Pancreas (tissue), 10 donors: ENCODE results near the gene SLCO1A2. TPM values are rescaled to one million over a fixed set of nuclear protein-coding genes. Genes with fewer than 3 reads are reported as not detected.

Experiments used
- ATAC-seq, 4 donors: fragments of 200-7000 bp; cut with Tn5 transposase; one replicate each; pipeline versions ENCODE4 v1.8.0 to v1.9.1; 2020; ENCODE audit warnings: mild to moderate bottlenecking in 4 of 4, moderate library complexity in 4 of 4
- DNase-seq, 6 donors: peaks; one replicate each; pipeline ENCODE4 v3.0.0-alpha.2; 2020
- FAIRE-seq: peaks from 2 replicates; lab custom pipeline; 2012; peaks lifted over from hg19 to GRCh38; lab: Jason Lieb, UNC
- H3K27ac ChIP-seq, 4 donors: fragments of 200-600 bp; sonication (generic); 1 replicate in 3 of 4; 2 replicates in 1 of 4; pipeline versions ENCODE4 v1.5.0 to v1.8.0; 2020
- H3K27me3 ChIP-seq, 4 donors: fragments of 200-600 bp; one replicate each; pipeline ENCODE4 v1.8.0; 2021
- H3K36me3 ChIP-seq, 3 donors: fragments of 200-600 bp; sonication (generic) in 1 of 3; one replicate each; pipeline versions ENCODE4 v1.5.0 to v1.8.0; 2020 to 2021
- H3K4me1 ChIP-seq, 3 donors: fragments of 200-600 bp; one replicate each; pipeline ENCODE4 v1.8.0; 2021
- H3K4me3 ChIP-seq, 4 donors: fragments of 200-600 bp; sonication (generic) in 2 of 4; one replicate each; pipeline versions ENCODE4 v1.5.0 to v1.8.0; 2020 to 2021
- H3K9me3 ChIP-seq, 4 donors: fragments of 200-600 bp; one replicate each; pipeline ENCODE4 v1.8.0; 2021
- WGBS, 2 donors: extraction: QIAGEN DNeasy Blood & Tissue Kit; methylation state at CpG; one replicate each; pipeline ENCODE4 v1.1.7; 2013; 5-methylcytosine and 5-hydroxymethylcytosine counted together
- intact Hi-C, 3 donors: fragments of 100-400 bp; cut with DNase I; formaldehyde crosslinking; loops; one replicate each; pipeline versions ENCODE4 v1.11.1 to v1.14.2; 2022
- polyA plus RNA-seq, 2 donors: library from polyadenylated mRNA; stranded (reverse); fragments of 200-250 nt; gene quantifications; one replicate each; pipeline ENCODE4 v1.2.3, GENCODE V29; 2013
- total RNA-seq, 6 donors: library from RNA; stranded (reverse); fragmentation: NEBNext Ultra II Directional in 4 of 6; extraction: Animal tissue kit (Norgen Biotek cat#: 25700) in 4 of 6; gene quantifications; one replicate each; pipeline versions ENCODE4 v1.2.1 to v1.2.4, GENCODE V29; 2021 to 2023
- TF ChIP-seq, protein P1 (sequence below), 4 donors: fragments of 200-600 bp; sonication (generic) in 3 of 4; IDR thresholded peaks; one replicate each; pipeline versions ENCODE4 v1.5.0 to v1.8.0; 2021; ENCODE audit warnings: antibody characterized with exemption in 4 of 4
- donor health status: healthy with polysubstance abuse.
- donor health status: DM: no; HTN: no; CAD: no; lungs with moderate emphysema.
- donor health status: DM: no; HTN: no; CAD: no.
- donor health status: control.
- donor health status: control.
- donor health status: Bipolar disorder and iron deficiency.
- donor health status: DM: yes; HTN: yes; CAD: no.
- donor health status: DM: no; HTN: no; CAD: no.
- donor health status: DM: no; HTN: no; CAD: no.
- donor health status: DM: yes; HTN: yes; CAD: no.

The SLCO1A2 gene
- total and polyA plus RNA-seq, 8 donors: 0.04 to 0.34 (median 0.12) TPM; not detected in 2

DNA sequence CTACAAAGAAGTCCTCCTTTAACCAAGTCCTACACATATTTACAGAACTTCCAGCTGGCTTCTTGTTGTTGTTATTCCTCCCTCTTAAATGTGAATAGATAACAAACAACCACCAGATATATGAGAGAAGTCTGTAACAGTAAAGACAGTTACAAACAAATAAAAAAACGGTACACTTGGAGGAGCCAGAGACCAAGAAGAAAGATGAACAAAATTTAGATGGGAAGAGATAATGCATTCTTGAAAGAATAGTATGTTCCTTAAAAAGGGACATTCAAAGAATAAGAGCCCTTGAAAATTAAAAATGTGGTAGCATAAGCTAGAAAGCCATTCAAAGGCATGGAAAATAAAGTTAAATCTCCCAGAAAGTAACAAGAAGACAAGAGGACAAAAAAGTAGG, 25.9 kb downstream of the SLCO1A2 start:
- Histone ChIP-seq H3K27ac (no peak overlapping the region), H3K9me3 (no peaks in the 10 kb centered on the region), H3K4me3 (no peak overlapping the region), H3K4me1 (no peaks in the 10 kb centered on the region), H3K36me3 (no peaks in the 10 kb centered on the region), H3K27me3 (no peaks in the 10 kb centered on the region)
- WGBS, 2 donors: 30 to 37% methylated on average over 1 of the region's 1 CpG
- TF ChIP-seq, protein P1, sequence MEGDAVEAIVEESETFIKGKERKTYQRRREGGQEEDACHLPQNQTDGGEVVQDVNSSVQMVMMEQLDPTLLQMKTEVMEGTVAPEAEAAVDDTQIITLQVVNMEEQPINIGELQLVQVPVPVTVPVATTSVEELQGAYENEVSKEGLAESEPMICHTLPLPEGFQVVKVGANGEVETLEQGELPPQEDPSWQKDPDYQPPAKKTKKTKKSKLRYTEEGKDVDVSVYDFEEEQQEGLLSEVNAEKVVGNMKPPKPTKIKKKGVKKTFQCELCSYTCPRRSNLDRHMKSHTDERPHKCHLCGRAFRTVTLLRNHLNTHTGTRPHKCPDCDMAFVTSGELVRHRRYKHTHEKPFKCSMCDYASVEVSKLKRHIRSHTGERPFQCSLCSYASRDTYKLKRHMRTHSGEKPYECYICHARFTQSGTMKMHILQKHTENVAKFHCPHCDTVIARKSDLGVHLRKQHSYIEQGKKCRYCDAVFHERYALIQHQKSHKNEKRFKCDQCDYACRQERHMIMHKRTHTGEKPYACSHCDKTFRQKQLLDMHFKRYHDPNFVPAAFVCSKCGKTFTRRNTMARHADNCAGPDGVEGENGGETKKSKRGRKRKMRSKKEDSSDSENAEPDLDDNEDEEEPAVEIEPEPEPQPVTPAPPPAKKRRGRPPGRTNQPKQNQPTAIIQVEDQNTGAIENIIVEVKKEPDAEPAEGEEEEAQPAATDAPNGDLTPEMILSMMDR (IDR thresholded peaks at IDR 0.05): no peak
- intact Hi-C loops: no loop called here
- no peak for FAIRE-seq
- ATAC-seq: no peak
- DNase-seq: no peak

DNA sequence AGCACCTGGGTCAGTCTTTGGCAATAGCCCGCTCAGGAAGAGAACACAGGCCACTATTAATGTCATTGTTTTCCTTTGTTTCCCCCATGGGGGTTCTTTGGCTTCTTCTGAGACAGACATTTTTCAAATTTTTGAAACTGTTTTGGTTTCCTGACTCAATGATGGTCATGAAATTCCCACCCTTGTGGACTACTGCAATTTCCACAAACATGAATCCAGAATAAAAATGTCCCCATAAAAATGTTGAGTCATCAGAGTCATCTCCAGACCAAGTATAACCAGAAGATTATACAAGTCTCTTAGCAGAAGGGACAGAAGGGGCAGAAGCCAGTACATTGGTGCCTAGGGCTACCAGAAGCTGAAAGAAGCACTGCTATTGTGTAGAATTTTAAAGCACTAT, 29.1 kb downstream of the SLCO1A2 start:
- WGBS, 2 donors: 90 to 94% methylated on average over 1 of the region's 1 CpG
- Histone ChIP-seq H3K27me3 (no peaks in the 10 kb centered on the region), H3K36me3 (no peaks in the 10 kb centered on the region), H3K9me3 (no peaks in the 10 kb centered on the region), H3K27ac (no peak overlapping the region), H3K4me1 (no peaks in the 10 kb centered on the region), H3K4me3 (no peak overlapping the region)
- no peak for ATAC-seq
- no peak for FAIRE-seq
- DNase-seq: no peak
- TF ChIP-seq, protein P1 (IDR thresholded peaks at IDR 0.05): no peak
- intact Hi-C loops: no loop called here

DNA sequence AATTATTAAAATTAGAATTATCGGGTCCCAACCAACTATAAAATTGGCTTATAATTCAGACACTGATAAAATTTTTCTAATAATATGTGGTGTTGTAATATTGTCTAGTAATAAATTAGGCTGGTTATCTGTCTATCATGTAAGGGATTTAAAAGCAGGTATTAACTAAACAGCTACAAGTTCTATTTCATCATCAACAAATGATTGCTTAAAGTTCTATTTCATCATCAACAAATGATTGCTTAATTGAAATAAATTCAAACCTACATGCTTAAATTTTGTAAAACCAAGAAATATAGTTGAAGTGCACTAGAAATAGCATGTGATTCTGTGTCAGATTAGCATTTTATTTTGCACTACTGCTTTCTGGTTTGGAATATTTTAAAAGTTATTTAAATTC, 34.1 kb downstream of the SLCO1A2 start:
- TF ChIP-seq, protein P1 (IDR thresholded peaks at IDR 0.05): no peak
- Histone ChIP-seq H3K9me3 (no peaks in the 10 kb centered on the region), H3K4me1 (no peaks in the 10 kb centered on the region), H3K27me3 (no peaks in the 10 kb centered on the region), H3K4me3 (no peak overlapping the region), H3K27ac (no peak overlapping the region), H3K36me3 (no peaks in the 10 kb centered on the region)
- intact Hi-C loops: no loop called here
- FAIRE-seq: no peak
- no peak for ATAC-seq
- WGBS, 2 donors: 91 to 93% methylated on average over 1 of the region's 1 CpG
- no peak for DNase-seq

DNA sequence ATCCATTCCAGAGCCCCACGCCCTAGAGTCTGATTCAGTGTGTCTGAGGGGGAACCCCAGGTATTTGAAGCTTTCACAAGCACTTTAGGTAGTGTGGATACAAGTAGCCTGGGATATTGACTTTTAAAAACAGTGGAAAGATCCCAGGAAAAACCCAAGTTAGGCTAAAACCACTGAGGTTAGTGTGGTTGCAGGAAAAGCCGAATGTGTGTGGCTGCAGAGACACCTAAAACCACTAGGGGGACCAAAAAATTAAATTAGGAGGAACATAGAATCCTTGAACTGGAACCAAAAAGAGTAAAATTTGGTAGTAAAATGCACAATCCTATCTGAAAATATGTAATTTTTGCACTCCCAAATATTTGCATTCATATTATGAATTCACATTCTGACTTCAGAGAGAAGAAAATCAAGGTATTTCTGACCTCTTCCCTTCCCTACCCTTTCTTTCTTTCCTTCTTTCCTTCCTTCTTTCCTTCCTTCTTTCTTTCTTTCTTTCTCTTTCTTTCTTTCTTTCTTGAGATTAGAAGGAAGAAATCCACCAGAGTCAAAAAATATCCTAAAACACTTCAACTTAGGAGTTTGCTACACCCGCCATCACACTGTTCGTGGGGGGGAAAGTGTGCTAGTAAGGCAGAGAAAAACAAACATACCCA, 37.8 kb downstream of the SLCO1A2 start:
- DNase-seq (peak in 1 of 6 donors; percentile 15), FAIRE-seq (no peak), ATAC-seq (peak; percentile 40 to 69 (median 58))
- Histone ChIP-seq H3K27ac (no peak overlapping the region), H3K36me3 (no peaks in the 10 kb centered on the region), H3K4me3 (no peak overlapping the region), H3K4me1 (no peaks in the 10 kb centered on the region), H3K9me3 (no peaks in the 10 kb centered on the region), H3K27me3 (no peaks in the 10 kb centered on the region)
- intact Hi-C loops: no loop called here
- WGBS, 2 donors: 62 to 64% methylated on average over 4 of the region's 4 CpGs
- TF ChIP-seq, protein P1 (IDR thresholded peaks at IDR 0.05): peak; percentile 44 to 69 (median 56)

GRCh38 chr12:21296348-21296747, 38.4 kb downstream of the SLCO1A2 start:
- FAIRE-seq (no peak), DNase-seq (no peak), ATAC-seq (no peak)
- TF ChIP-seq, protein P1 (IDR thresholded peaks at IDR 0.05): no peak
- Histone ChIP-seq H3K9me3 (no peaks in the 10 kb centered on the region), H3K36me3 (no peaks in the 10 kb centered on the region), H3K4me3 (no peak overlapping the region), H3K27me3 (no peaks in the 10 kb centered on the region), H3K27ac (no peak overlapping the region), H3K4me1 (no peaks in the 10 kb centered on the region)
- 73 to 78% methylated on average over 1 of the region's 1 CpG for WGBS, 2 donors
- intact Hi-C loops: no loop called here
